SK-N-SH treated with all-trans-retinoic acid at 6 μM for 48 hours (cell line): ENCODE results near the gene CNTNAP1.
A peak's percentile ranks its signal among the peaks of the same experiment; 100 is the strongest.

Experiments used
- ATAC-seq: fragments of 200-7000 bp; cut with Tn5 transposase; 3 replicates; pipeline ENCODE4 v1.9.1; 2020; ENCODE audit warnings: mild to moderate bottlenecking, moderate library complexity
- ARNTL ChIP-seq: fragments of 450-650 bp; formaldehyde crosslinking; IDR thresholded peaks from 2 replicates; pipeline ENCODE4 v1.5.0; 2020; ENCODE audit warnings: low read depth, mild to moderate bottlenecking, moderate library complexity, borderline replicate concordance
- BACH2 ChIP-seq: fragments of 250-450 bp; sonication (Bioruptor Pico); IDR thresholded peaks from 2 replicates; pipeline ENCODE4 v1.9.0; 2021; ENCODE audit warnings: mild to moderate bottlenecking, borderline replicate concordance
- CSDC2 ChIP-seq: fragments of 250-450 bp; sonication (Bioruptor Pico); IDR thresholded peaks from 2 replicates; pipeline ENCODE4 v1.5.0; 2020; ENCODE audit warnings: mild to moderate bottlenecking, moderate library complexity
- CSRNP3 ChIP-seq: fragments of 250-450 bp; sonication (Bioruptor Pico); IDR thresholded peaks from 2 replicates; pipeline ENCODE4 v1.5.1; 2021; ENCODE audit warnings: mild to moderate bottlenecking, moderate library complexity
- ESRRG ChIP-seq: fragments of 250-450 bp; sonication (Bioruptor Pico); IDR thresholded peaks from 2 replicates; pipeline ENCODE4 v1.6.1; 2021; ENCODE audit warnings: mild to moderate bottlenecking
- GLIS3 ChIP-seq: fragments of 250-450 bp; sonication (Bioruptor Pico); IDR thresholded peaks from 2 replicates; pipeline ENCODE4 v1.5.0; 2020; ENCODE audit warnings: mild to moderate bottlenecking, moderate library complexity
- ISL1 ChIP-seq: fragments of 250-450 bp; sonication (Bioruptor Pico); IDR thresholded peaks from 2 replicates; pipeline ENCODE4 v2.1.2; 2022; ENCODE audit warnings: mild to moderate bottlenecking, moderate library complexity
- OSR1 ChIP-seq: fragments of 250-450 bp; sonication (Bioruptor Pico); IDR thresholded peaks from 2 replicates; pipeline ENCODE4 v1.8.0; 2022; ENCODE audit warnings: moderate library complexity, mild to moderate bottlenecking, inconsistent platforms
- PATZ1 ChIP-seq: fragments of 250-450 bp; sonication (Bioruptor Pico); IDR thresholded peaks from 2 replicates; pipeline ENCODE4 v1.8.0; 2020; ENCODE audit warnings: mild to moderate bottlenecking, moderate library complexity, borderline replicate concordance
- POU6F1 ChIP-seq: fragments of 250-450 bp; sonication (Bioruptor Pico); IDR thresholded peaks from 2 replicates; pipeline ENCODE4 v1.8.0; 2021; ENCODE audit warnings: low read depth, mild to moderate bottlenecking, moderate library complexity, borderline replicate concordance
- PPARA ChIP-seq: fragments of 250-450 bp; sonication (Bioruptor Pico); IDR thresholded peaks from 2 replicates; pipeline ENCODE4 v1.5.0; 2020; ENCODE audit warnings: mild to moderate bottlenecking, borderline replicate concordance
- SNAI2 ChIP-seq: fragments of 250-450 bp; sonication (Bioruptor Pico); IDR thresholded peaks from 2 replicates; pipeline ENCODE4 v1.5.0; 2020; ENCODE audit warnings: mild to moderate bottlenecking, moderate library complexity
- TCF4 ChIP-seq: fragments of 250-450 bp; sonication (Bioruptor Pico); IDR thresholded peaks from 2 replicates; pipeline ENCODE4 v1.8.0; 2021; ENCODE audit warnings: mild to moderate bottlenecking, moderate library complexity, borderline replicate concordance
- ZC3H10 ChIP-seq: fragments of 250-450 bp; sonication (Bioruptor Pico); IDR thresholded peaks from 2 replicates; pipeline ENCODE4 v1.5.1; 2021; ENCODE audit warnings: mild to moderate bottlenecking, moderate library complexity
- ZFP30 ChIP-seq: fragments of 450-650 bp; formaldehyde crosslinking; IDR thresholded peaks from 2 replicates; pipeline ENCODE4 v1.5.0; 2022; ENCODE audit warnings: mild to moderate bottlenecking, moderate library complexity
- ZNF565 ChIP-seq: fragments of 450-650 bp; formaldehyde crosslinking; conservative IDR thresholded peaks from 2 replicates; pipeline ENCODE4 v1.5.0; 2020; ENCODE audit warnings: low read depth, mild to moderate bottlenecking, moderate library complexity
- ZNF70 ChIP-seq: fragments of 450-650 bp; formaldehyde crosslinking; IDR thresholded peaks from 2 replicates; pipeline ENCODE4 v1.5.0; 2020; ENCODE audit warnings: mild to moderate bottlenecking, moderate library complexity

CNTNAP1 gene

GRCh38 chr17:42681976-42682721 is at the start of gene CNTNAP1:
TSS of gene CNTNAP1 (plus strand) at chr17:42682531. CDS start at chr17:42682830, 299 bp downstream.
- peak; percentile 57 for ATAC-seq

GRCh38 chr17:42632949-42633444 is 49.3 kb upstream of the CNTNAP1 start:
- no peak for ATAC-seq

More at GRCh38 chr17:42681976-42682721, at the start of gene CNTNAP1:
- TF ChIP-seq CSRNP3 (0 out of 2 replicates have a peak, but pooled peaks have one; percentile 54), PPARA (CRISPR knock-in tag) (no peak)

GRCh38 chr17:42639525-42640113 is 42.7 kb upstream of the CNTNAP1 start:
- TF ChIP-seq GLIS3: no peak
- no peak for TF ChIP-seq ZFP30
- no peak for ATAC-seq

More at GRCh38 chr17:42632949-42633444, 49.3 kb upstream of the CNTNAP1 start:
- TF ChIP-seq POU6F1 (CRISPR knock-in tag) (no peak), ZNF70 (CRISPR knock-in tag) (no peak), SNAI2 (no peak), ZC3H10 (CRISPR knock-in tag) (no peak), ESRRG (no peak), ARNTL (CRISPR knock-in tag) (no peak), ZFP30 (no peak), CSDC2 (no peak), PPARA (CRISPR knock-in tag) (no peak), PATZ1 (CRISPR knock-in tag) (no peak), ISL1 (CRISPR knock-in tag) (no peak), BACH2 (CRISPR knock-in tag) (no peak), ZNF565 (CRISPR knock-in tag) (no peak), TCF4 (CRISPR knock-in tag) (no peak), OSR1 (CRISPR knock-in tag) (no peak), CSRNP3 (no peak)

GRCh38 chr17:42640121-42640520 is 42.2 kb upstream of the CNTNAP1 start:
- no peak for ATAC-seq
- no peak for TF ChIP-seq CSRNP3
- TF ChIP-seq ARNTL (CRISPR knock-in tag): no peak
- no peak for TF ChIP-seq ESRRG
- no peak for TF ChIP-seq GLIS3

GRCh38 chr17:42642336-42642735 is 40.0 kb upstream of the CNTNAP1 start:
- no peak for ATAC-seq

More at GRCh38 chr17:42642336-42642735, 40.0 kb upstream of the CNTNAP1 start:
- TF ChIP-seq TCF4 (CRISPR knock-in tag): no peak
- TF ChIP-seq ESRRG: no peak
- no peak for TF ChIP-seq OSR1 (CRISPR knock-in tag)
